B cell (primary cell): ENCODE data around the gene TMEM131. TPM values are rescaled to one million over a fixed set of nuclear protein-coding genes. Genes with fewer than 3 reads are reported as not detected.

Source experiments
- ATAC-seq: fragments of 200-7000 bp; cut with Tn5 transposase; one replicate; pipeline ENCODE4 v1.10.0; 2021; ENCODE audit warnings: low read depth, mild to moderate bottlenecking, moderate number of reproducible peaks, moderate library complexity
- CTCF ChIA-PET: fragments of 350-600 bp; sonication (Branson Sonifier 250); formaldehyde crosslinking; loops from one replicate; lab custom pipeline; 2021; ENCODE audit warnings: antibody characterized with exemption, inconsistent platforms; lab: Charles Lee
- POLR2A ChIA-PET: fragments of 350-600 bp; sonication (Branson Sonifier 250); formaldehyde crosslinking; loops from one replicate; lab custom pipeline; 2021; ENCODE audit warnings: antibody characterized with exemption; lab: Charles Lee
- DNase-seq: peaks from one replicate; pipeline ENCODE4 v3.0.0; 2013
- H2AFZ ChIP-seq: 2 replicates; pipeline ENCODE4 v1.6.1; 2012; ENCODE audit warnings: mild to moderate bottlenecking, low read depth, low read length; ENCODE audit not compliant: insufficient read depth, poor library complexity, severe bottlenecking
- H3K27ac ChIP-seq, 2 donors: 1 replicate in 1 of 2; 2 replicates in 1 of 2; pipeline ENCODE4 v1.5.1; 2012 to 2013; ENCODE audit warnings: low read length in 2 of 2, mild to moderate bottlenecking in 2 of 2, moderate library complexity in 1 of 2
- H3K27me3 ChIP-seq, 4 experiments: fragments of 200-600 bp in 1 of 4; sonication (generic) in 1 of 4; replicated peaks in 1 of 4; 1 replicate in 2 of 4; 2 replicates in 2 of 4; pipeline versions ENCODE4 v1.6.1 to v1.7.0; 2013 to 2016; ENCODE audit warnings: low read length in 3 of 4, mild to moderate bottlenecking in 2 of 4, mixed read lengths in 1 of 4, moderate library complexity in 1 of 4; ENCODE audit not compliant: insufficient read depth in 4 of 4, control insufficient read depth in 3 of 4; ENCODE audit errors: control extremely low read depth in 1 of 4
- H3K36me3 ChIP-seq, 2 experiments: replicated peaks in 1 of 2; 1 replicate in 1 of 2; 2 replicates in 1 of 2; pipeline versions ENCODE4 v1.6.1 to v1.7.1; 2013; ENCODE audit warnings: low read length in 1 of 2; ENCODE audit not compliant: insufficient read depth in 2 of 2, control insufficient read depth in 1 of 2; ENCODE audit errors: control extremely low read depth in 1 of 2, extremely low read depth in 1 of 2
- H3K4me1 ChIP-seq, 2 donors: fragments of 200-600 bp in 1 of 2; sonication (generic) in 1 of 2; 1 replicate in 1 of 2; 2 replicates in 1 of 2; pipeline versions ENCODE4 v1.5.1 to v1.6.1; 2013 to 2017; ENCODE audit warnings: low read length in 2 of 2; ENCODE audit not compliant: control insufficient read depth in 2 of 2, insufficient read depth in 2 of 2
- H3K4me2 ChIP-seq: replicated peaks from 2 replicates; pipeline ENCODE3; 2012; ENCODE audit warnings: mild to moderate bottlenecking, low read depth, low read length; ENCODE audit not compliant: poor library complexity, severe bottlenecking
- H3K4me3 ChIP-seq, 5 experiments: fragments of 200-600 bp in 1 of 5; sonication (generic) in 1 of 5; 1 replicate in 3 of 5; 2 replicates in 2 of 5; pipeline versions ENCODE4 v1.5.1 to v1.7.0; 2011 to 2016; ENCODE audit warnings: low read length in 4 of 5, mild to moderate bottlenecking in 4 of 5, low read depth in 2 of 5, control low read depth in 1 of 5, moderate library complexity in 1 of 5; ENCODE audit not compliant: insufficient read depth in 1 of 5; ENCODE audit errors: control extremely low read depth in 1 of 5, extremely low read depth in 1 of 5
- H3K79me2 ChIP-seq: fragments of 200-600 bp; sonication (generic); one replicate; pipeline ENCODE4 v1.6.0; 2016; ENCODE audit warnings: low read length; ENCODE audit not compliant: control insufficient read depth, insufficient read depth
- H3K9ac ChIP-seq: fragments of 200-600 bp; sonication (generic); 2 replicates; pipeline ENCODE4 v1.6.1; 2017; ENCODE audit warnings: mild to moderate bottlenecking, low read length, moderate library complexity
- H3K9me3 ChIP-seq, 3 donors: one replicate each; pipeline versions ENCODE4 v1.6.1 to v1.7.1; 2013; ENCODE audit warnings: low read length in 2 of 3; ENCODE audit not compliant: control insufficient read depth in 2 of 3, insufficient read depth in 1 of 3; ENCODE audit errors: control extremely low read depth in 1 of 3
- H4K20me1 ChIP-seq: 2 replicates; pipeline ENCODE4 v1.6.0; 2012; ENCODE audit warnings: mild to moderate bottlenecking, low read length; ENCODE audit not compliant: insufficient read depth, control insufficient read depth, poor library complexity, severe bottlenecking
- H3K27ac Mint-ChIP-seq: one replicate; pipeline ENCODE4 v1.8.0; 2021; ENCODE audit warnings: mixed read lengths
- H3K27me3 Mint-ChIP-seq: one replicate; pipeline ENCODE4 v1.8.0; 2021; ENCODE audit warnings: mixed read lengths
- H3K4me1 Mint-ChIP-seq: one replicate; pipeline ENCODE4 v1.8.0; 2021; ENCODE audit warnings: mixed read lengths
- H3K4me3 Mint-ChIP-seq: one replicate; pipeline ENCODE4 v1.8.0; 2021; ENCODE audit warnings: mixed read lengths
- H3K9me3 Mint-ChIP-seq: one replicate; pipeline ENCODE4 v1.8.0; 2022; ENCODE audit warnings: mixed read lengths; ENCODE audit not compliant: insufficient read depth
- EZH2 ChIP-seq: IDR thresholded peaks from 2 replicates; pipeline ENCODE4 v1.6.1; 2012; ENCODE audit warnings: borderline replicate concordance, low read depth, mild to moderate bottlenecking, moderate library complexity, low read length; ENCODE audit not compliant: insufficient read depth, poor library complexity, severe bottlenecking
- WGBS: methylation state at CpG from one replicate; pipeline ENCODE4 v1.1.5; 2013; ENCODE audit warnings: missing lambda C conversion rate; ENCODE audit not compliant: insufficient coverage; 5-methylcytosine and 5-hydroxymethylcytosine counted together
- intact Hi-C: fragments of 100-400 bp; cut with micrococcal nuclease; formaldehyde crosslinking; loops from one replicate; pipeline ENCODE4 v1.10.0; 2022
- polyA plus RNA-seq: library from polyadenylated mRNA; depleted of rRNA; stranded (reverse); fragments of >200 nt; gene quantifications from 2 replicates; pipeline ENCODE4 v1.2.3, GENCODE V29; 2012
- total RNA-seq, 2 donors: library from RNA; stranded (reverse); fragments of 120-200 nt in 1 of 2; gene quantifications; 1 replicate in 1 of 2; 2 replicates in 1 of 2; pipeline versions ENCODE4 v1.2.3 to v1.2.4, GENCODE V29; 2013 to 2022
- TF ChIP-seq, protein P1 (sequence below): fragments of 200-600 bp; IDR thresholded peaks from one replicate; pipeline ENCODE4 v1.8.0; 2022; ENCODE audit warnings: antibody characterized with exemption, mild to moderate bottlenecking

TMEM131 gene
- total and polyA plus RNA-seq, 2 donors (not counting 1 experiment from before 2014, with no cell fraction given): 24.3 to 101 TPM

DNA sequence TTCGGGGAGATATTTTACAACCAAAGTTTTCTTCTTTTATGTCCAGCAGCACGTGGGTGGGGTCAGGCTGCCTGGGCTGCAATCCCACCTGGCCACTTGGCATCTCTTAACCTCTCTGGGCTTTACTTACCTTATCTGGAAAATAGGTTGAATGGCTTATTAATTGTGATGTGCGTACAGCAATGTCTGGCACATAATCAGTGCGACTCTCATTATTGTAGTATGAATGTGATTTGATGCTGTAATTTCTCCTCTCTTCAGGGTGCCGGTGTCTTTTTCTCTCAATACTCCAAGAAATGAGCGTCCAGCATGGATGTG lies 284.4 kb downstream of the TMEM131 start:
- H4K20me1 ChIP-seq: no peaks in the 10 kb centered on the region
- ATAC-seq (no peak), DNase-seq (no peak)
- no peaks in the 10 kb centered on the region for H3K36me3 ChIP-seq
- no peak overlapping the region for H3K9ac ChIP-seq
- WGBS: 96% methylated on average over 4 of the region's 6 CpGs
- peaks cover 6% of the 10 kb centered on the region for H3K79me2 ChIP-seq
- H3K4me2 ChIP-seq: no peak overlapping the region
- TF ChIP-seq, protein P1, sequence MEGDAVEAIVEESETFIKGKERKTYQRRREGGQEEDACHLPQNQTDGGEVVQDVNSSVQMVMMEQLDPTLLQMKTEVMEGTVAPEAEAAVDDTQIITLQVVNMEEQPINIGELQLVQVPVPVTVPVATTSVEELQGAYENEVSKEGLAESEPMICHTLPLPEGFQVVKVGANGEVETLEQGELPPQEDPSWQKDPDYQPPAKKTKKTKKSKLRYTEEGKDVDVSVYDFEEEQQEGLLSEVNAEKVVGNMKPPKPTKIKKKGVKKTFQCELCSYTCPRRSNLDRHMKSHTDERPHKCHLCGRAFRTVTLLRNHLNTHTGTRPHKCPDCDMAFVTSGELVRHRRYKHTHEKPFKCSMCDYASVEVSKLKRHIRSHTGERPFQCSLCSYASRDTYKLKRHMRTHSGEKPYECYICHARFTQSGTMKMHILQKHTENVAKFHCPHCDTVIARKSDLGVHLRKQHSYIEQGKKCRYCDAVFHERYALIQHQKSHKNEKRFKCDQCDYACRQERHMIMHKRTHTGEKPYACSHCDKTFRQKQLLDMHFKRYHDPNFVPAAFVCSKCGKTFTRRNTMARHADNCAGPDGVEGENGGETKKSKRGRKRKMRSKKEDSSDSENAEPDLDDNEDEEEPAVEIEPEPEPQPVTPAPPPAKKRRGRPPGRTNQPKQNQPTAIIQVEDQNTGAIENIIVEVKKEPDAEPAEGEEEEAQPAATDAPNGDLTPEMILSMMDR: no peak
- TF ChIP-seq EZH2: no peak
- no peak overlapping the region for H3K27ac ChIP-seq
- H3K4me1 ChIP-seq: peaks cover 12 to 19% of the 10 kb centered on the region in 2 donors
- H3K27me3 Mint-ChIP-seq: peaks cover 8% of the 10 kb centered on the region
- H3K4me3 ChIP-seq: no peak overlapping the region
- H2AFZ ChIP-seq: no peak overlapping the region
- H3K27me3 ChIP-seq: peaks cover 0 to 6% (median 0%) of the 10 kb centered on the region in 4 experiments
- no peaks in the 10 kb centered on the region for H3K9me3 Mint-ChIP-seq
- peaks cover 0 to 10% (median 0%) of the 10 kb centered on the region in 3 donors for H3K9me3 ChIP-seq
- H3K4me3 Mint-ChIP-seq: no peak overlapping the region
- ChIA-PET CTCF (interaction anchor here (0.7 to 7.6 kb wide), 2 partner anchors 13 to 37 kb away, joined by 3 to 55 read pairs; no protein-coding TSS in a partner anchor), POLR2A (no interaction called here)
- no peak overlapping the region for H3K27ac Mint-ChIP-seq
- intact Hi-C loops: no loop called here
- H3K4me1 Mint-ChIP-seq: peaks cover 15% of the 10 kb centered on the region

DNA sequence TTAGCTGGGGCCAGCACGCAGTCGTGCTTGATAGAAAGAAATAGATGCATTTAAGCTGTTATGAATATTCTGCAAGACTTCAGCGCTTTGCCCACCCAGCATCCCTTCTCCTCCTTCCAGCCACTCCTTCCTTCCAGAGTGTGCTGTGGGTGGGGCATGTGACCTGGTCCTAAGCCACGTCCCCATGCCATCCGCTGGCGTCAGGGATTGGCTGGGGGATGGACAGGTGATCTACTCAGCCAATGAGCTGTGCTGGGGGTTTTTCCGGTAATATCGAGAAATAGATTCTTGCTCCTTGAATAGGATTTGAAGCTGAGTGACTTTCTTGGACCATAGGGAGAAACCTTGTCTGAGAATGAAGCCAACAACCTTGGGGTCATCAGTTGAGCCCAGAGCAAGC lies 287.1 kb downstream of the TMEM131 start:
- intact Hi-C loops: no loop called here
- Mint-ChIP-seq H3K9me3 (no peaks in the 10 kb centered on the region), H3K27me3 (peaks cover 8% of the 10 kb centered on the region), H3K4me1 (peaks cover 7% of the 10 kb centered on the region), H3K4me3 (no peak overlapping the region), H3K27ac (no peak overlapping the region)
- Histone ChIP-seq H3K9me3 (peaks cover 0 to 5% (median 0%) of the 10 kb centered on the region in 3 donors), H3K36me3 (no peaks in the 10 kb centered on the region), H2AFZ (no peak overlapping the region), H3K4me2 (no peak overlapping the region), H3K9ac (no peak overlapping the region), H3K27ac (no peak overlapping the region), H3K79me2 (peaks cover 6% of the 10 kb centered on the region), H4K20me1 (no peaks in the 10 kb centered on the region), H3K4me3 (no peak overlapping the region), H3K4me1 (peaks cover 8 to 13% of the 10 kb centered on the region in 2 donors), H3K27me3 (peaks cover 0 to 6% (median 0%) of the 10 kb centered on the region in 4 experiments)
- CTCF ChIA-PET: interaction anchor here (0.7 to 7.6 kb wide), 5 partner anchors 10 to 40 kb away, joined by 3 to 55 read pairs (median 3); no protein-coding TSS in a partner anchor
- no peak for ATAC-seq
- TF ChIP-seq EZH2: no peak
- TF ChIP-seq, protein P1: no peak
- WGBS: 87% methylated on average over 4 of the region's 8 CpGs
- DNase-seq: no peak
- POLR2A ChIA-PET: interaction anchor here (0.5 kb wide), 1 partner anchor 65 kb away, joined by 3 read pairs; no protein-coding TSS in a partner anchor
